Measurements from ENCODE around the gene TFAP2D.

GRCh38 chr6:50712291-50712690, 1.0 kb upstream of the TFAP2D start:
- no peak for TF ChIP-seq CTCF (IDR thresholded peaks at IDR 0.05 in 8 of 11, conservative IDR thresholded peaks at IDR 0.05 in 3 of 11)
- TF ChIP-seq POLR2AphosphoS5 (IDR thresholded peaks at IDR 0.05), result no peak
- no peak for TF ChIP-seq POLR2A (IDR thresholded peaks at IDR 0.05)
